H9 (cell line): Measurements from ENCODE around the gene GOLGA6L6. TPM values are rescaled to one million over a fixed set of nuclear protein-coding genes. Genes with fewer than 3 reads are reported as not detected.
"Not testable (repeated sequence)": the region's sequence is repeated elsewhere in the genome, so short reads cannot be mapped to it uniquely, and the experiment has no call there.

ENCODE experiments used
- DNase-seq: peaks from one replicate; pipeline ENCODE4 v3.0.0-alpha.2; 2017
- H2AFZ ChIP-seq: one replicate; pipeline ENCODE4 v1.6.1; 2013; ENCODE audit warnings: mild to moderate bottlenecking, low read length, control low read depth, moderate library complexity
- H2AK5ac ChIP-seq: 2 replicates; pipeline ENCODE4 v1.6.1; 2013; ENCODE audit warnings: low read length, control low read depth, mixed read lengths; ENCODE audit not compliant: insufficient read length
- H2BK120ac ChIP-seq: one replicate; pipeline ENCODE4 v1.6.1; 2013; ENCODE audit warnings: low read depth, mild to moderate bottlenecking, low read length, control low read depth, inconsistent platforms; ENCODE audit not compliant: poor library complexity, severe bottlenecking
- H2BK12ac ChIP-seq: 2 replicates; pipeline ENCODE4 v1.6.1; 2013; ENCODE audit warnings: low read length, control low read depth, mixed read lengths, low read depth; ENCODE audit not compliant: insufficient read length
- H2BK15ac ChIP-seq: 2 replicates; pipeline ENCODE4 v1.6.1; 2013; ENCODE audit warnings: low read depth, low read length, control low read depth
- H2BK20ac ChIP-seq: one replicate; pipeline ENCODE4 v1.6.1; 2013; ENCODE audit warnings: low read depth, mild to moderate bottlenecking, low read length, control low read depth, inconsistent platforms; ENCODE audit not compliant: poor library complexity, severe bottlenecking
- H2BK5ac ChIP-seq: 2 replicates; pipeline ENCODE4 v1.6.1; 2013; ENCODE audit warnings: low read length, control low read depth, mixed read lengths; ENCODE audit not compliant: insufficient read length
- H3K14ac ChIP-seq: 2 replicates; pipeline ENCODE4 v1.6.1; 2013; ENCODE audit warnings: low read length, control low read depth; ENCODE audit not compliant: insufficient read depth
- H3K18ac ChIP-seq: 2 replicates; pipeline ENCODE4 v1.6.1; 2013; ENCODE audit warnings: low read depth, mild to moderate bottlenecking, mixed read lengths, low read length, control low read depth; ENCODE audit not compliant: insufficient read length
- H3K23ac ChIP-seq: 2 replicates; pipeline ENCODE4 v1.6.1; 2013; ENCODE audit warnings: low read length, control low read depth, mixed read lengths, low read depth; ENCODE audit not compliant: insufficient read length
- H3K23me2 ChIP-seq: 2 replicates; pipeline ENCODE4 v1.6.1; 2013; ENCODE audit warnings: low read depth, mild to moderate bottlenecking, mixed read lengths, low read length, control low read depth; ENCODE audit not compliant: insufficient read length, poor library complexity, severe bottlenecking
- H3K27ac ChIP-seq: 2 replicates; pipeline ENCODE4 v1.5.1; 2013; ENCODE audit warnings: low read length, control low read depth, mixed read lengths, low read depth; ENCODE audit not compliant: insufficient read length
- H3K27me3 ChIP-seq: 2 replicates; pipeline ENCODE4 v1.6.1; 2013; ENCODE audit warnings: low read length, control low read depth, inconsistent platforms; ENCODE audit not compliant: insufficient read depth
- H3K4ac ChIP-seq: 2 replicates; pipeline ENCODE4 v1.6.1; 2013; ENCODE audit warnings: low read depth, mild to moderate bottlenecking, control low read depth, inconsistent platforms, low read length, moderate library complexity
- H3K4me1 ChIP-seq: 2 replicates; pipeline ENCODE4 v1.6.1; 2013; ENCODE audit warnings: low read length, control low read depth, inconsistent platforms; ENCODE audit not compliant: insufficient read depth
- H3K4me2 ChIP-seq: 2 replicates; pipeline ENCODE4 v1.6.1; 2013; ENCODE audit warnings: low read length, control low read depth, mixed read lengths; ENCODE audit not compliant: insufficient read length, insufficient read depth
- H3K56ac ChIP-seq: 2 replicates; pipeline ENCODE4 v1.6.1; 2013; ENCODE audit warnings: low read depth, mild to moderate bottlenecking, mixed read lengths, low read length, control low read depth; ENCODE audit not compliant: insufficient read length
- H3K79me1 ChIP-seq: 2 replicates; pipeline ENCODE4 v1.6.1; 2013; ENCODE audit warnings: low read depth, mild to moderate bottlenecking, moderate library complexity, low read length, control low read depth, inconsistent platforms; ENCODE audit not compliant: insufficient read depth, poor library complexity, severe bottlenecking
- H3K79me2 ChIP-seq: 2 replicates; pipeline ENCODE4 v1.6.1; 2013; ENCODE audit warnings: low read length, control low read depth, inconsistent platforms; ENCODE audit not compliant: insufficient read depth
- H3K9ac ChIP-seq: 2 replicates; pipeline ENCODE4 v1.6.1; 2013; ENCODE audit warnings: low read length, control low read depth, mixed read lengths; ENCODE audit not compliant: insufficient read length; ENCODE audit errors: extremely low read depth
- H3K9me3 ChIP-seq: one replicate; pipeline ENCODE4 v1.6.1; 2013; ENCODE audit warnings: low read depth, low read length, inconsistent platforms; ENCODE audit not compliant: control insufficient read depth
- H3T11ph ChIP-seq: one replicate; pipeline ENCODE4 v1.6.1; 2013; ENCODE audit warnings: mild to moderate bottlenecking, low read length, control low read depth, inconsistent platforms
- H4K20me1 ChIP-seq: one replicate; pipeline ENCODE4 v1.6.1; 2013; ENCODE audit not compliant: control insufficient read depth, insufficient read length, insufficient read depth
- H4K5ac ChIP-seq: 2 replicates; pipeline ENCODE4 v1.6.1; 2013; ENCODE audit warnings: low read depth, mild to moderate bottlenecking, mixed read lengths, low read length, control low read depth; ENCODE audit not compliant: insufficient read length
- H4K8ac ChIP-seq: replicated peaks from 2 replicates; pipeline ENCODE4 v1.6.1; 2013; ENCODE audit warnings: low read length, control low read depth, mixed read lengths, low read depth; ENCODE audit not compliant: insufficient read length
- H4K91ac ChIP-seq: 2 replicates; pipeline ENCODE4 v1.6.1; 2013; ENCODE audit warnings: low read depth, mild to moderate bottlenecking, moderate library complexity, mixed read lengths, low read length, control low read depth; ENCODE audit not compliant: insufficient read length
- H3K27ac Mint-ChIP-seq, 3 experiments: 2 replicates in 2 of 3; 3 replicates in 1 of 3; pipeline ENCODE4 v1.8.0; 2020 to 2021; ENCODE audit warnings: mixed read lengths in 3 of 3, mild to moderate bottlenecking in 1 of 3, moderate library complexity in 1 of 3
- H3K27me3 Mint-ChIP-seq: 2 replicates; pipeline ENCODE4 v1.8.0; 2021; ENCODE audit warnings: low read depth, mild to moderate bottlenecking, moderate library complexity, mixed read lengths
- H3K36me3 Mint-ChIP-seq, 3 experiments: 2 replicates in 2 of 3; 3 replicates in 1 of 3; pipeline ENCODE4 v1.8.0; 2020 to 2021; ENCODE audit warnings: low read depth in 3 of 3, mixed read lengths in 3 of 3; ENCODE audit not compliant: insufficient read depth in 1 of 3
- H3K4me1 Mint-ChIP-seq, 2 experiments: 2 replicates each; pipeline ENCODE4 v1.8.0; 2020; ENCODE audit warnings: mixed read lengths in 2 of 2
- H3K4me3 Mint-ChIP-seq, 2 experiments: 2 replicates in 1 of 2; 3 replicates in 1 of 2; pipeline ENCODE4 v1.8.0; 2020 to 2021; ENCODE audit warnings: mild to moderate bottlenecking in 2 of 2, mixed read lengths in 2 of 2, moderate library complexity in 1 of 2
- H3K9me3 Mint-ChIP-seq, 2 experiments: 2 replicates in 1 of 2; 3 replicates in 1 of 2; pipeline ENCODE4 v1.8.0; 2020; ENCODE audit warnings: mild to moderate bottlenecking in 2 of 2, mixed read lengths in 2 of 2, moderate library complexity in 1 of 2
- WGBS: extraction: QIAGEN DNeasy Blood & Tissue Kit; methylation state at CpG from one replicate; pipeline ENCODE4 v1.1.7; 2013; ENCODE audit warnings: missing lambda C conversion rate, low lambda C conversion rate, mixed read lengths; ENCODE audit not compliant: insufficient read length; ENCODE audit errors: extremely low coverage; 5-methylcytosine and 5-hydroxymethylcytosine counted together
- total RNA-seq: library from RNA; stranded (reverse); gene quantifications from 2 replicates; pipeline ENCODE4 v1.2.1, GENCODE V29; 2021

The GOLGA6L6 gene
- total RNA-seq, 1 experiment from 2014 or later: not detected

DNA sequence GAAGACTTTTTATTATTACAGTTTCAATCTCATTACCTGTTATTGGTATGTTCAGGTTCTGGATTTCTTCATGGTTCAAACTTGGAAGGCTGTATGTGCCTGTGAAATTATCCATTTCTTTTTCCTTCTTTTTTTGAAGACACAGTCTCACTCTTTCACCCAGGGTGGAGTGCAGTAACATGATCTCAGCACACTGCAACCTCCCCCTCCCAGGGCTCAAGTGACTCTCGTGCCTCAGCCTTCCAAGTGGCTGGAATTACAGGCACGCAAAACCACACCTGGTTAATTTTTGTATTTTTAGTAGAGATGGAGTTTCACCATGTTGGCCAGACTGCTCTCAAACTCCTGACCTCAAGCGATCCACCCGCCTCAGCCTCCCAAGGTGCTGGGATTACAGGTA is 52.3 kb downstream of the GOLGA6L6 start:
- not testable (repeated sequence) for H3K18ac ChIP-seq, DNase-seq, H3K27ac ChIP-seq, H3K36me3 Mint-ChIP-seq, H3K9ac ChIP-seq, H3K23me2 ChIP-seq, H3K14ac ChIP-seq, H3K79me1 ChIP-seq, H3K4me2 ChIP-seq, H4K5ac ChIP-seq, H2BK12ac ChIP-seq, H4K91ac ChIP-seq, H3K27me3 Mint-ChIP-seq, H4K8ac ChIP-seq, H3K27me3 ChIP-seq, H3K79me2 ChIP-seq, H3K27ac Mint-ChIP-seq, H3K9me3 ChIP-seq, H3K4me3 Mint-ChIP-seq, H2BK15ac ChIP-seq, H3K9me3 Mint-ChIP-seq, H3K23ac ChIP-seq, H2AK5ac ChIP-seq, H3T11ph ChIP-seq, H2BK120ac ChIP-seq, H3K56ac ChIP-seq, H3K4me1 Mint-ChIP-seq, H3K4ac ChIP-seq, H2BK5ac ChIP-seq, H2BK20ac ChIP-seq, H4K20me1 ChIP-seq, H3K4me1 ChIP-seq, H2AFZ ChIP-seq
- no CpG with 5 or more reads among the region's 4 CpGs for WGBS
